Trophoblast cell (in vitro differentiated cells and primary cell): Measurements from ENCODE around the gene COQ8B.
"Not testable (repeated sequence)": the region's sequence is repeated elsewhere in the genome, so short reads cannot be mapped to it uniquely, and the experiment has no call there.

ENCODE experiments used
- DNase-seq, 2 donors: peaks; one replicate each; pipeline ENCODE4 v3.0.0-alpha.2; 2016
- H2AFZ ChIP-seq: 2 replicates; pipeline ENCODE4 v1.6.1; 2013; ENCODE audit warnings: low read length, moderate library complexity, mild to moderate bottlenecking; ENCODE audit not compliant: insufficient read depth, poor library complexity
- H2AK5ac ChIP-seq: 2 replicates; pipeline ENCODE4 v1.6.1; 2013; ENCODE audit warnings: mild to moderate bottlenecking, low read length
- H2BK120ac ChIP-seq: 2 replicates; pipeline ENCODE4 v1.6.1; 2013; ENCODE audit warnings: low read length, mild to moderate bottlenecking, moderate library complexity; ENCODE audit not compliant: insufficient read depth, poor library complexity
- H2BK12ac ChIP-seq: 2 replicates; pipeline ENCODE4 v1.6.1; 2013; ENCODE audit warnings: mild to moderate bottlenecking, low read length, moderate library complexity
- H2BK5ac ChIP-seq: 2 replicates; pipeline ENCODE4 v1.6.1; 2013; ENCODE audit warnings: low read length, low read depth, moderate library complexity, mild to moderate bottlenecking; ENCODE audit not compliant: poor library complexity
- H3K14ac ChIP-seq: 2 replicates; pipeline ENCODE4 v1.6.1; 2013; ENCODE audit warnings: mild to moderate bottlenecking, low read length
- H3K18ac ChIP-seq: 2 replicates; pipeline ENCODE4 v1.6.1; 2013; ENCODE audit warnings: mild to moderate bottlenecking, low read length
- H3K23ac ChIP-seq: 2 replicates; pipeline ENCODE4 v1.6.1; 2013; ENCODE audit warnings: low read length
- H3K27ac ChIP-seq: 2 replicates; pipeline ENCODE4 v1.5.1; 2013; ENCODE audit warnings: low read depth, mild to moderate bottlenecking, inconsistent platforms, low read length, moderate library complexity
- H3K27me3 ChIP-seq: 2 replicates; pipeline ENCODE4 v1.6.1; 2013; ENCODE audit warnings: inconsistent platforms, mild to moderate bottlenecking, low read length, moderate library complexity; ENCODE audit not compliant: insufficient read depth
- H3K36me3 ChIP-seq, 2 experiments: 1 replicate in 1 of 2; 2 replicates in 1 of 2; pipeline ENCODE4 v1.6.1; 2013; ENCODE audit warnings: low read length in 2 of 2, mild to moderate bottlenecking in 2 of 2, moderate library complexity in 1 of 2; ENCODE audit not compliant: insufficient read depth in 2 of 2, control insufficient read depth in 1 of 2
- H3K4ac ChIP-seq: 2 replicates; pipeline ENCODE4 v1.6.1; 2013; ENCODE audit warnings: low read depth, mild to moderate bottlenecking, low read length, moderate library complexity
- H3K4me1 ChIP-seq, 2 experiments: 1 replicate in 1 of 2; 2 replicates in 1 of 2; pipeline ENCODE4 v1.6.1; 2013; ENCODE audit warnings: low read length in 2 of 2, mild to moderate bottlenecking in 2 of 2, moderate library complexity in 1 of 2; ENCODE audit not compliant: insufficient read depth in 2 of 2, control insufficient read depth in 1 of 2
- H3K4me2 ChIP-seq: 2 replicates; pipeline ENCODE4 v1.6.1; 2013; ENCODE audit warnings: inconsistent platforms, mild to moderate bottlenecking, low read length, moderate library complexity
- H3K4me3 ChIP-seq: 2 replicates; pipeline ENCODE4 v1.5.1; 2013; ENCODE audit warnings: mild to moderate bottlenecking, low read depth, low read length, inconsistent platforms
- H3K79me1 ChIP-seq: one replicate; pipeline ENCODE4 v1.6.1; 2013; ENCODE audit warnings: low read length
- H3K79me2 ChIP-seq: 2 replicates; pipeline ENCODE4 v1.6.1; 2013; ENCODE audit warnings: low read length, mild to moderate bottlenecking; ENCODE audit not compliant: control insufficient read depth, insufficient read depth, poor library complexity
- H3K9ac ChIP-seq: 2 replicates; pipeline ENCODE4 v1.6.1; 2013; ENCODE audit warnings: mild to moderate bottlenecking, low read length
- H3K9me3 ChIP-seq: 2 replicates; pipeline ENCODE4 v1.6.1; 2013; ENCODE audit warnings: low read depth, mild to moderate bottlenecking, control low read depth, inconsistent platforms, low read length; ENCODE audit not compliant: insufficient read depth
- H4K12ac ChIP-seq: 2 replicates; pipeline ENCODE4 v1.6.1; 2013; ENCODE audit warnings: low read depth, mild to moderate bottlenecking, low read length, moderate library complexity
- H4K8ac ChIP-seq: 2 replicates; pipeline ENCODE4 v1.6.1; 2013; ENCODE audit warnings: low read depth, mild to moderate bottlenecking, low read length, moderate library complexity
- H4K91ac ChIP-seq: one replicate; pipeline ENCODE4 v1.6.1; 2013; ENCODE audit warnings: low read depth, mild to moderate bottlenecking, low read length, moderate library complexity
- WGBS: extraction: QIAGEN DNeasy Blood & Tissue Kit; methylation state at CpG from one replicate; pipeline ENCODE4 v1.1.7; 2013; ENCODE audit warnings: missing lambda C conversion rate; ENCODE audit not compliant: insufficient read length, insufficient coverage; ENCODE audit errors: extremely low coverage; 5-methylcytosine and 5-hydroxymethylcytosine counted together

COQ8B gene

GRCh38 chr19:40650749-40651305 is 65.9 kb downstream of the COQ8B start:
- peak in 1 of 2 donors; percentile 58 for DNase-seq
- no peak overlapping the region for H3K23ac ChIP-seq
- peaks cover 2% of the 10 kb centered on the region for H3K9me3 ChIP-seq
- no peak overlapping the region for H3K18ac ChIP-seq
- H3K79me1 ChIP-seq, result no peaks in the 10 kb centered on the region
- H2AFZ ChIP-seq, result no peak overlapping the region
- H3K4me1 ChIP-seq, result no peaks in the 10 kb centered on the region
- no peaks in the 10 kb centered on the region for H3K79me2 ChIP-seq
- WGBS, result no CpG with 5 or more reads among the region's 8 CpGs
- H3K14ac ChIP-seq, result no peak overlapping the region
- no peak overlapping the region for H3K4me3 ChIP-seq
- H3K27me3 ChIP-seq, result no peaks in the 10 kb centered on the region
- no peak overlapping the region for H3K4me2 ChIP-seq
- H3K36me3 ChIP-seq, result no peaks in the 10 kb centered on the region
- H4K8ac ChIP-seq, result no peak overlapping the region
- H4K91ac ChIP-seq, result no peak overlapping the region
- H4K12ac ChIP-seq, result no peak overlapping the region
- no peak overlapping the region for H2AK5ac ChIP-seq
- no peak overlapping the region for H2BK12ac ChIP-seq
- no peak overlapping the region for H3K27ac ChIP-seq
- H2BK120ac ChIP-seq, result no peak overlapping the region
- H3K9ac ChIP-seq, result no peak overlapping the region
- H3K4ac ChIP-seq, result no peak overlapping the region
- H2BK5ac ChIP-seq, result no peak overlapping the region

- H3K79me1 ChIP-seq, H2BK12ac ChIP-seq, H3K4ac ChIP-seq, H3K27me3 ChIP-seq, H3K4me3 ChIP-seq, H3K9ac ChIP-seq, H3K79me2 ChIP-seq, H3K14ac ChIP-seq, H3K4me2 ChIP-seq, H3K27ac ChIP-seq, H4K91ac ChIP-seq, H2AK5ac ChIP-seq, H3K23ac ChIP-seq, H3K18ac ChIP-seq, H3K36me3 ChIP-seq, H2BK5ac ChIP-seq, H2BK120ac ChIP-seq, H3K9me3 ChIP-seq, H4K8ac ChIP-seq, H3K4me1 ChIP-seq, H4K12ac ChIP-seq, H2AFZ ChIP-seq: not testable (repeated sequence)
- DNase-seq, result peak in 1 of 2 donors; percentile 17
- WGBS, result no CpG with 5 or more reads among the region's 9 CpGs
These were observed 66.6 kb downstream of the COQ8B start for GRCh38 chr19:40649903-40650675.

GRCh38 chr19:40646743-40647254 is 69.9 kb downstream of the COQ8B start:
- Histone ChIP-seq H3K23ac (no peak overlapping the region), H3K18ac (no peak overlapping the region), H3K4me2 (no peak overlapping the region), H2AK5ac (no peak overlapping the region), H3K4me3 (no peak overlapping the region), H2AFZ (no peak overlapping the region), H3K27ac (no peak overlapping the region), H4K91ac (no peak overlapping the region), H4K12ac (no peak overlapping the region), H3K36me3 (no peaks in the 10 kb centered on the region), H3K9ac (no peak overlapping the region), H3K4ac (no peak overlapping the region), H3K9me3 (peaks cover 2% of the 10 kb centered on the region), H2BK12ac (peak overlapping the region; percentile 32), H3K79me1 (no peaks in the 10 kb centered on the region), H3K14ac (no peak overlapping the region), H3K79me2 (no peaks in the 10 kb centered on the region), H3K27me3 (no peaks in the 10 kb centered on the region), H4K8ac (no peak overlapping the region), H2BK5ac (no peak overlapping the region), H2BK120ac (no peak overlapping the region), H3K4me1 (no peaks in the 10 kb centered on the region)
- DNase-seq, result peak in 1 of 2 donors; percentile 11
- WGBS, result no CpG with 5 or more reads among the region's 5 CpGs

- H4K91ac ChIP-seq, result peak overlapping the region; percentile 99
- peaks cover 11% of the 10 kb centered on the region for H3K79me1 ChIP-seq
- no peak overlapping the region for H3K4me2 ChIP-seq
- no peaks in the 10 kb centered on the region for H3K36me3 ChIP-seq
- H3K9ac ChIP-seq, result no peak overlapping the region
- H3K18ac ChIP-seq, result no peak overlapping the region
- no peak overlapping the region for H2AK5ac ChIP-seq
- no peak overlapping the region for H3K14ac ChIP-seq
- no peaks in the 10 kb centered on the region for H3K27me3 ChIP-seq
- H2BK12ac ChIP-seq, result no peak overlapping the region
- no CpG with 5 or more reads among the region's 8 CpGs for WGBS
- peaks cover 8 to 10% of the 10 kb centered on the region in 2 experiments for H3K4me1 ChIP-seq
- no peak overlapping the region for H4K8ac ChIP-seq
- peaks cover 1% of the 10 kb centered on the region for H3K79me2 ChIP-seq
- no peak overlapping the region for H2BK5ac ChIP-seq
- DNase-seq, result no peak
- no peak overlapping the region for H3K4me3 ChIP-seq
- no peak overlapping the region for H3K27ac ChIP-seq
- H2AFZ ChIP-seq, result no peak overlapping the region
- no peak overlapping the region for H3K23ac ChIP-seq
- H4K12ac ChIP-seq, result no peak overlapping the region
- H3K9me3 ChIP-seq, result no peaks in the 10 kb centered on the region
- H2BK120ac ChIP-seq, result peak overlapping the region; percentile 35
- no peak overlapping the region for H3K4ac ChIP-seq
These were observed 73.9 kb downstream of the COQ8B start for GRCh38 chr19:40642757-40643305.
